ENCODE results near the gene RPS6KA5.

DNA sequence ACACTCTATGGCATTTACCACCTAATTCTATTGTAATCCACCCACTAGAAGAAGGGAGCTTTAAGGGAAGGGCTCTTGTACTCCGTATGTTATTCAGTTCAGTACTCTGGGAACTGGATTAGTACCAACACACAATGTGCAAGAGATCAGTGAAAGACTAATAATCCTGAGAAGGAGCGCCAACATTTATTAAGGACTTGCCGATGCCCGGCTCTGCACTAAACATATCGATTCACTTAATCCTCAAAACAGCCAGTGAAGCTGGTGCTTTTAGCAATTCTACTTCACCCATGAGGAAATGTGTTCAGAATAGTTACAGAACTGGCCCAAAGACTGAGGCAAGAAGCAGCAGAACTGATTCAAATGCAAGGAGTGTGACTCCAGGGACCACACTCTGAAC is 80.9 kb downstream of the RPS6KA5 start:
- TF ChIP-seq POLR2AphosphoS5 (IDR thresholded peaks at IDR 0.05; ENCODE audit: low read depth, low read length) (no peak), POLR2A (IDR thresholded peaks at IDR 0.05; ENCODE audit: low read depth, low read length) (no peak), SPI1 (IDR thresholded peaks at IDR 0.05; ENCODE audit: low read depth, low read length) (no peak), TAF1 (IDR thresholded peaks at IDR 0.05; ENCODE audit: low read depth, low read length) (no peak), PAX5 (IDR thresholded peaks at IDR 0.05; ENCODE audit: insufficient read depth, low read length, severe bottlenecking) (no peak)
